ENCODE results near the gene SSNA1. TPM values are rescaled to one million over a fixed set of nuclear protein-coding genes. Genes with fewer than 3 reads are reported as not detected.

Gene SSNA1
- total RNA-seq, 3 donors from 2014 or later: 75.0 to 92.8 (median 82.7) TPM

DNA sequence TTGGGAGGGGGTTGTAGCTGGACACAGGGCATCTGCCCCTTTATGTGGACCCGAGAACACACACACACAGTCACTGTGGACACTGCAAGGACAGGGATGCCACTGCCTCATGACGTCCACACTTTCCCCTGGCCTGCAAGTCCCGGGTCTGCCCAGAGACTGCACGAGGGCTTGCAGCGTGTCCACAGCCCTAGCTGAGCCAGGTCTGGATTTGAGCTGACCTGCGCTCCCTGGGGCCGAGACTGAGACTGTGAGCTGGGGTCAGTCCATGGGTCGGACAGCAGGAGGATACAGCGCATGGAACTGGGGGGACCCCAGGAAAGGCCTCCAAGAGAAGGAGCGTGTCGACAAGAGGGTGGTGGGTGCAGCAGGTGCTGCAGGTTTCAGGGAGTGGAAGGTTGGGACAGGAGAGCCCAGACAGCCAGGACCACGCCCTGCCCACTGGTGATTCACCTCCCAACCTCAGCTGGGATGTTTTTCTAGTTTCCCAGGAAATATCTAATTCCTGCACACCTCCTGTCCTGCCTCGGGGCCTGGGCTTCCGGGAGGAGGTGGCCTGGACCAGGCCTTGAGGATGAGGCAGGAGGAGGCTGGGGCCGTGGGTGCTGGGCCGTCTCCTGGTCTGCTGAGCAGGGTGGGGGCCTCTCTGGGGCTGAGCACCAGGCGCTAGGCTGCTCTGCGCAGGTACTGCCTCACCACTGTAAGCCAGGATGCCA lies 38.0 kb downstream of the SSNA1 start:
- intact Hi-C loops (cut with DNase I; ENCODE audit: low total_unique reads): loop anchor here (5.0 kb wide), 1 partner anchor 94 kb away; no protein-coding TSS in a partner anchor
- Histone ChIP-seq H3K4me1 (peaks cover 7% of the 10 kb centered on the region in 2 donors), H3K36me3 (no peaks in the 10 kb centered on the region), H3K27ac (peak overlapping the region; percentile 53 to 78), H3K4me3 (peak overlapping the region in 1 of 3 donors; percentile 25), H3K27me3 (peaks cover 4 to 35% of the 10 kb centered on the region in 2 donors), H3K9me3 (no peaks in the 10 kb centered on the region)
- no peak for DNase-seq (ENCODE audit: low spot score in 2 of 2)
- no peak for TF ChIP-seq POLR2AphosphoS5 (IDR thresholded peaks at IDR 0.05)
- TF ChIP-seq, protein P1, sequence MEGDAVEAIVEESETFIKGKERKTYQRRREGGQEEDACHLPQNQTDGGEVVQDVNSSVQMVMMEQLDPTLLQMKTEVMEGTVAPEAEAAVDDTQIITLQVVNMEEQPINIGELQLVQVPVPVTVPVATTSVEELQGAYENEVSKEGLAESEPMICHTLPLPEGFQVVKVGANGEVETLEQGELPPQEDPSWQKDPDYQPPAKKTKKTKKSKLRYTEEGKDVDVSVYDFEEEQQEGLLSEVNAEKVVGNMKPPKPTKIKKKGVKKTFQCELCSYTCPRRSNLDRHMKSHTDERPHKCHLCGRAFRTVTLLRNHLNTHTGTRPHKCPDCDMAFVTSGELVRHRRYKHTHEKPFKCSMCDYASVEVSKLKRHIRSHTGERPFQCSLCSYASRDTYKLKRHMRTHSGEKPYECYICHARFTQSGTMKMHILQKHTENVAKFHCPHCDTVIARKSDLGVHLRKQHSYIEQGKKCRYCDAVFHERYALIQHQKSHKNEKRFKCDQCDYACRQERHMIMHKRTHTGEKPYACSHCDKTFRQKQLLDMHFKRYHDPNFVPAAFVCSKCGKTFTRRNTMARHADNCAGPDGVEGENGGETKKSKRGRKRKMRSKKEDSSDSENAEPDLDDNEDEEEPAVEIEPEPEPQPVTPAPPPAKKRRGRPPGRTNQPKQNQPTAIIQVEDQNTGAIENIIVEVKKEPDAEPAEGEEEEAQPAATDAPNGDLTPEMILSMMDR (IDR thresholded peaks at IDR 0.05): no peak
- no peak for TF ChIP-seq POLR2A (IDR thresholded peaks at IDR 0.05)

DNA sequence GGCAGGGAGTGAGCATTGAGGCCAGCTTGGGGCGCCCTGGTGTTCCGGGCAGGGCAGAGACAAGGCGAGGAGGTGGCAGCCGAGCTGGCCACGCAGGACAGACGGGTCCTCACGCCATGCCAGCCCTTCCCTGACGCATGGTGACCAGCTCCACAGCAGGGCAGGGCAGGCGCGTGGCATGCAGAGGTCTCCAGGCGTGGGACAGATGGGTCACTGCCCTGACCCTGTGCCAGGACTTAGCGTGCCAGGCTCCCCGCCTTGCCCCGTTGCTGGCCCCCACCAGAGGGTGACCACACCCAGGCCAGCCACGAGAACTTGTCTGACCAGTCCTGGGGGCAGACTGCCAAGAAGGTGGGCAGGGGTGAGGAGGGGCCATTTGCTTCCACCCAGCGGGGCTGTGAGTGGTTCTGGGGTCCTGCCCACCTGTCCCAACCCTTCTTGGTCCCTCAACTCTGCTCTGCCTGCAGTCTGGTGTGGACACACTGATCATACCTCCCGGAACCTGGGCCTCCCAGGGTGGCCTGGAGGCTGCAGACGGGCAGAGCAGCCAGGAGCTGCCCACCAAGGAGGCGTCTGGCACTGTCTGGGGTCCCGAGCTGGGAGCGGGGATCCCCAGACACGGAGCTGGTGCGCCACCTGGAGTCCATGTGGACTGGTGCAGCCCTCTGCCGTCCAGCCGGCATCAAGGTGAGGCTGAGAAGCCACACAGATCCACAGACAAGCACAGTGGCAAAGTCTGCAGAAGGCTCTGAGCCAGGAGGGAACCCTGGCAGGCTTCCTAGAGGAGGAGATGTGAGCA lies 38.8 kb downstream of the SSNA1 start, which contains the start of gene RNF224:
TSS of gene RNF224 (plus strand) at position 449 of the 799 bp plus-strand sequence. CDS start 834 bp downstream, outside the sequence.
- DNase-seq (ENCODE audit: low spot score in 2 of 2): peak; percentile 76 to 89
- TF ChIP-seq, protein P1 (IDR thresholded peaks at IDR 0.05): peak; percentile 57 to 99 (median 89)
- TF ChIP-seq POLR2AphosphoS5 (IDR thresholded peaks at IDR 0.05): peak in 1 of 3 donors; percentile 61
- TF ChIP-seq POLR2A (IDR thresholded peaks at IDR 0.05): no peak
- Histone ChIP-seq H3K36me3 (no peaks in the 10 kb centered on the region), H3K27ac (peak within 1 kb of the TSS; percentile 53 to 78), H3K9me3 (no peaks in the 10 kb centered on the region), H3K4me3 (peak within 1 kb of the TSS in 2 of 3 donors; percentile 6 to 25), H3K27me3 (peaks cover 4 to 43% of the 10 kb centered on the region in 2 donors), H3K4me1 (peaks cover 7% of the 10 kb centered on the region in 2 donors)
- intact Hi-C loops (cut with DNase I; ENCODE audit: low total_unique reads): loop anchor here (5.0 kb wide), 1 partner anchor 95 kb away; no protein-coding TSS in a partner anchor

DNA sequence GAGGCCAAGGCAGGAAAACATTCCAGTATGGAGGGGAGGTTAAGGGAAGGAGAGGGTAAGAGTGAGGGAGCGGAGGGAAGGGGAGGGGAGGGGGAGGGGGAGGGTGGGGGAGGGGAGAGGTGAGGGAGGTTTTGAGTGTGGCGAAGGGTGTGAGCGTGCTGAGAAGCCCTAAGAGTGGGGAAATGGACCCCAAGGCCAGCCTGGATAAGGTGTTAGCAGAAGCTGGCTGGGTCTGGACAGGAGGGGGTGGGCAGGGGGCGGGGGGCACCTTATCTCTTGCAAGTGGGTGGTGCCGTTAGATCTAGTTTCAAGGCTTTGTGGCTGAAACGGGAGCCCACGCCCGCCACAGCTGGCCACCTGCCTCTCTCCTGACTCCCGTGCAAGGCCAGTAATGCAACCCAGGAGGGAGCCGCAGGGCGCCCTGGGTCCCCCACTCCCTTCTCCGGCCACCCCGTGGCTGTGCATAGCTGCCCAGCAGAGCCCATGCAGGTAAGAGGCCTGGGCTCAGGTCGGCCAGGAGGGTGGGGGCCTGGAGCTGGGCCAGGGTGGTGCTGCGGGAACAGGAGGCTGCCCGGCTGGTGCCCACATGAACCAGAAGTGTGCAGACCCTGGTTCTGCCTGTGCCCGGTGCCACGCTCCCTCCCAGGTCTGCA lies 39.5 kb downstream of the SSNA1 start:
- Histone ChIP-seq H3K36me3 (no peaks in the 10 kb centered on the region), H3K4me3 (no peak overlapping the region), H3K9me3 (no peaks in the 10 kb centered on the region), H3K27ac (no peak overlapping the region), H3K4me1 (peaks cover 7% of the 10 kb centered on the region in 2 donors), H3K27me3 (peaks cover 9 to 50% of the 10 kb centered on the region in 2 donors)
- TF ChIP-seq POLR2A (IDR thresholded peaks at IDR 0.05): no peak
- no peak for TF ChIP-seq POLR2AphosphoS5 (IDR thresholded peaks at IDR 0.05)
- TF ChIP-seq, protein P1 (IDR thresholded peaks at IDR 0.05): no peak
- DNase-seq (ENCODE audit: low spot score in 2 of 2): no peak
- intact Hi-C loops (cut with DNase I; ENCODE audit: low total_unique reads): loop anchor here (5.0 kb wide), 1 partner anchor 96 kb away; no protein-coding TSS in a partner anchor

DNA sequence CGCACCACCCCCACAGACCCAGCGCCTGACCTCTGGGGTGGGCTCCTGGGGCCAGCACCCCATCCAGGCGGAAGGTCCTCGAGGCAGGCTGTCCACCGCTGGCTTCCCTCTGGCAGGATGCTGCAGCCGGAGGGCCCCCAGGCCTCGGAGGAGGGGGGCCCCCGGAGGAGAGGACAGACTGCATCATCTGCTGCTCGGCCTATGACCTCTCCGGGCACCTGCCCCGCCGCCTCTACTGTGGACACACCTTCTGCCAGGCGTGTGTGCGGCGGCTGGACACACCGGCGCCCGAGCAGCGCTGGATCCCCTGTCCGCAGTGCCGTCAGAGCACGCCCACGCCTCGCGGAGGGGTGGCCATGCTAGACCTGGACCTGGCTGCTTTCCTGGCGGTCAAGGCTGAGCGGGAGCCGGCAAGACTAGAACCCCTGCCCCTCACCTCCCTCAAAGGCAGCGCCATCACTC lies 40.1 kb downstream of the SSNA1 start:
- H3K27ac ChIP-seq: no peak overlapping the region
- no peak for DNase-seq (ENCODE audit: low spot score in 2 of 2)
- TF ChIP-seq POLR2AphosphoS5 (IDR thresholded peaks at IDR 0.05): no peak
- intact Hi-C loops (cut with DNase I; ENCODE audit: low total_unique reads): loop anchor here (5.0 kb wide), 1 partner anchor 96 kb away; no protein-coding TSS in a partner anchor
- H3K4me3 ChIP-seq: no peak overlapping the region
- H3K9me3 ChIP-seq: no peaks in the 10 kb centered on the region
- H3K36me3 ChIP-seq: no peaks in the 10 kb centered on the region
- H3K4me1 ChIP-seq: peaks cover 7% of the 10 kb centered on the region in 2 donors
- peaks cover 9 to 56% of the 10 kb centered on the region in 2 donors for H3K27me3 ChIP-seq

Measured in breast epithelium (tissue), 4 donors.